Measurements from ENCODE around the gene GALNT10.

- TF ChIP-seq CTCF (IDR thresholded peaks at IDR 0.05; ENCODE audit: low read depth, low read length, poor library complexity, severe bottlenecking) (no peak), EZH2phosphoT487 (IDR thresholded peaks at IDR 0.05; ENCODE audit: borderline replicate concordance, low read length) (no peak)
Observed at GRCh38 chr5:154349626-154350264, 159.2 kb downstream of the GALNT10 start.
